ENCODE measurements around the gene TMEM209. TPM values are rescaled to one million over a fixed set of nuclear protein-coding genes. Genes with fewer than 3 reads are reported as not detected.

Gene TMEM209
- total RNA-seq, 1 donor from 2014 or later, result 36.1 TPM

DNA sequence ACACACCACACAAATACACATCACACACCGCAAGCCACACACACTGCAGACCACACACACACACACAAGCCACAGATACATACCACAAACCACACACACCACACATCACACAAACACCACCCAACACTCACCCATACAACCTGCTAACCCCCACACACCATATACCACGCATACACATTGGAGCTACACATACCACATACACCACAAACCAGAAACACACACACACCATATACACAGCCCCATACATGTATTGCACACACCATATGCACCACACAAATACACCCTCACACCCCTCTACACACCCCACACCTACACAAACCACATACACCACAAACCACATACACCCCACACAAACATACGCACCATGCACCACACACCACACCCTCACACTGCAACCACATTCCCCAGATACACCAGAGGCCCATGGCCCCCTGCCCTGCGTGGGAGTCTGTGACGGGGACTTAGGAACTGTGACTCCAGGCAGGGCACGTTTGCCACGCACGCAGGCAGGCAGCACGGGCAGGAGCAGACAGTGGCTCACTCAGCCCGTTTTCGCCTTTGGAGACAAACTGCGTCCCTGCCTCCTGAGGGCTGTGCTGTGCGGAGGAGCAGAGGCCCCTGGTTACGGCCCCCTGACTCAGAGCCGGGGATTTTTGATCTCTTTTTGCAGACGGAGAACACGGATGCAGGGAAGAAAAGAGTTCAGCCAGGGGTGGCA is 52.6 kb downstream of the TMEM209 start:
- TF ChIP-seq, protein P1, sequence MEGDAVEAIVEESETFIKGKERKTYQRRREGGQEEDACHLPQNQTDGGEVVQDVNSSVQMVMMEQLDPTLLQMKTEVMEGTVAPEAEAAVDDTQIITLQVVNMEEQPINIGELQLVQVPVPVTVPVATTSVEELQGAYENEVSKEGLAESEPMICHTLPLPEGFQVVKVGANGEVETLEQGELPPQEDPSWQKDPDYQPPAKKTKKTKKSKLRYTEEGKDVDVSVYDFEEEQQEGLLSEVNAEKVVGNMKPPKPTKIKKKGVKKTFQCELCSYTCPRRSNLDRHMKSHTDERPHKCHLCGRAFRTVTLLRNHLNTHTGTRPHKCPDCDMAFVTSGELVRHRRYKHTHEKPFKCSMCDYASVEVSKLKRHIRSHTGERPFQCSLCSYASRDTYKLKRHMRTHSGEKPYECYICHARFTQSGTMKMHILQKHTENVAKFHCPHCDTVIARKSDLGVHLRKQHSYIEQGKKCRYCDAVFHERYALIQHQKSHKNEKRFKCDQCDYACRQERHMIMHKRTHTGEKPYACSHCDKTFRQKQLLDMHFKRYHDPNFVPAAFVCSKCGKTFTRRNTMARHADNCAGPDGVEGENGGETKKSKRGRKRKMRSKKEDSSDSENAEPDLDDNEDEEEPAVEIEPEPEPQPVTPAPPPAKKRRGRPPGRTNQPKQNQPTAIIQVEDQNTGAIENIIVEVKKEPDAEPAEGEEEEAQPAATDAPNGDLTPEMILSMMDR (conservative IDR thresholded peaks at IDR 0.05), result no peak
- no peak overlapping the region for H3K4me3 Mint-ChIP-seq
- no peaks in the 10 kb centered on the region for H3K9me3 Mint-ChIP-seq
- H3K36me3 Mint-ChIP-seq, result peaks cover 4% of the 10 kb centered on the region
- H3K27me3 Mint-ChIP-seq, result no peaks in the 10 kb centered on the region
- H3K4me1 Mint-ChIP-seq (ENCODE audit: unreplicated experiment), result no peaks in the 10 kb centered on the region
- no peak overlapping the region for H3K27ac Mint-ChIP-seq
- peak; percentile 62 for DNase-seq (ENCODE audit: extremely low spot score, unreplicated experiment)

DNA sequence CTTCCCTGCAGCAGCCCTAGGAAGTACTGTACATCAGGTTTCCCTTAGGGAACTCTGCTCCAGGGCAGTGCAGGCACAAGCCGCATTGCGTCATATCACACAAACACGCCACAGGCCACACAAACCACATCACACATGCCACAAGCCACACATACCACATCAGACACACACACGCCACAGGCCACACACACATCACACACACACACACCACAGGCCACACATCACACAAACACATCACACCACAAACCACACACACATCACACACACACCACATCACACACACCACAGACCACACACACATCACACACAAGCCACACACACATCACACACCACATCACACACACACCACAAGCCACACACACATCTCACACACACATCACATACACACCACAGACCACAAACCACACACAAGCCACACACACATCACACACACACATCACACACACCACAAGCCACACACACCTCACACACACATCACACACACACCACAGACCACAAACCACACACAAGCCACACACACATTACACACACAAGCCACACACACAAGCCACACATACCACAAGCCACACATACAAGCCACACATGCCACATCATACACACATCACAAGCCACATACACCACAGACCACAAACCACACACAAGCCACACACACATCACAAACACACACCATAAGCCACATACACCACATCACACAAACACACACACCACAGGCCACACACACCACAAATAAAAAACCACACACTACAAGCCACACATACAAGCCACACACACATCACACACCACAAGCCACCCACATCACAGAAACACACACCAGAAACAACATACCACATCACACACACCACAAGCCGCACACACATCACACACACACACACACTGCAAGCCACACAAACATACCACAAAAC is 53.4 kb downstream of the TMEM209 start:
- Mint-ChIP-seq H3K9me3 (no peaks in the 10 kb centered on the region), H3K36me3 (no peaks in the 10 kb centered on the region), H3K4me1 (ENCODE audit: unreplicated experiment) (no peaks in the 10 kb centered on the region), H3K27ac (no peak overlapping the region), H3K27me3 (no peaks in the 10 kb centered on the region), H3K4me3 (no peak overlapping the region)
- peak; percentile 20 for DNase-seq (ENCODE audit: extremely low spot score, unreplicated experiment)
- TF ChIP-seq, protein P1 (conservative IDR thresholded peaks at IDR 0.05), result no peak

DNA sequence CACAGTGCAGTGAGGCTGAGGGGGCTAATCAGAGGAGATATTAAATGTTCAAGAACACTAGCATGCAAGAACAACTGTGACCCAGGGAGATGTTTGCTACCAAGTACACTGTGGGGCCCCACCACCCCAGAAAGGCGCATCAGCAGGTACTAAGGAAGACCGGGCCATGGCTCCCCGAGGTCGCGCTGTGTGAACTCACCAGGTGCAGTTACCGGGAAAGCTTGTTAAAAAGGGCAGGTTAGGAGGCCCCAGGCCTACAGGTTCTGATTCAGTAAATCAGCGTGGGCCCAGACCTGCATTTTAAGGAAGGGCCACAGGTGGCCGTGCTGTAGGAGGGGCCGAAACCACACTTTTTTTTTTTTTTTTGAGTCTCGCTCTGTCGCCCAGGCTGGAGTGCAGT is 54.6 kb downstream of the TMEM209 start:
- Mint-ChIP-seq H3K27me3 (no peaks in the 10 kb centered on the region), H3K36me3 (no peaks in the 10 kb centered on the region), H3K9me3 (no peaks in the 10 kb centered on the region), H3K4me3 (no peak overlapping the region), H3K4me1 (ENCODE audit: unreplicated experiment) (peaks cover 4% of the 10 kb centered on the region), H3K27ac (no peak overlapping the region)
- TF ChIP-seq, protein P1 (conservative IDR thresholded peaks at IDR 0.05), result no peak
- DNase-seq (ENCODE audit: extremely low spot score, unreplicated experiment), result peak; percentile 52

DNA sequence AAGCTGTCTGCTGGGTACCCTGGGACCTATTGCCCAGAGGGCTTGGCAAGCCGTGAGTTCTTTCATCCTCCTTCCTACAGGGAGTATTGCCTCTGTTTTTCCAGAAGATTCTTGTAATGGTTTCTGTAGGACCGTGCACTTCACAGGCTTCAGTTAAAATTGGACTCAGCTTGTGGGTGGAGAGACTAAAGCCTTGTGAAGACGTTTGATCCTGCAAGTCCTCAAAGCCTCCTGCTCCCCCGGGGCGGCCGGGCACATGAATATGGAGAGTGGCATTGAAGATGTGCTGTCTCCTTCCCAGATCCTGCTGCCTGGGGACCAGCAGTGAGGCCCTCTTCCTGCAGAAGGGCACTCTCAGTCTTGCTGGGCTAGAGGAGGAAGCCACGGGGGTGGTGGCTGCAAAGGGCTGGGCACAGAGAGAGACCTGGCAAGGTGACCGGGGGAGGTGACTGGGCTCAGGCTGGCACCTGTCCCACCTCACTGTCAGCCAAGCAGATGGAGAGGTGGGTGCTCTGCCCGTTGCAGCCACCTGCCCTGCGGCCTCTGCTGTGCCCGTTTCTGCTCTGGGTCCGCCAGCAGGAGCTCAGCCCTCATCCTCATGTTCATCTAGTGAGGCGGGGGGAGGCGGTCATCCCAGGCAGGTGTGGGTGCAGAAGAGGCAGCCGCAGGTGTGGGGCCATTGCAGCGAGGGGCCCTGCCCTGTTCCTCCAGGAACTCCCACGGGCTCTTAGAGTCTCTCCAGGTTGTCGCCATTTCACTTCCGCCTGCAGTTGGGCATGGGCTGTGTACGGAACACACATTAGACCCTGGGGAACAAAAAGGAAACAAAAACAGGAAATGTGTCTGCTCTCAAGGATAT is 55.7 kb downstream of the TMEM209 start:
- DNase-seq (ENCODE audit: extremely low spot score, unreplicated experiment), result peak; percentile 62
- H3K27ac Mint-ChIP-seq, result no peak overlapping the region
- H3K36me3 Mint-ChIP-seq, result no peaks in the 10 kb centered on the region
- H3K27me3 Mint-ChIP-seq, result no peaks in the 10 kb centered on the region
- TF ChIP-seq, protein P1 (conservative IDR thresholded peaks at IDR 0.05), result no peak
- H3K4me3 Mint-ChIP-seq, result no peak overlapping the region
- no peaks in the 10 kb centered on the region for H3K9me3 Mint-ChIP-seq
- H3K4me1 Mint-ChIP-seq (ENCODE audit: unreplicated experiment), result peaks cover 13% of the 10 kb centered on the region

DNA sequence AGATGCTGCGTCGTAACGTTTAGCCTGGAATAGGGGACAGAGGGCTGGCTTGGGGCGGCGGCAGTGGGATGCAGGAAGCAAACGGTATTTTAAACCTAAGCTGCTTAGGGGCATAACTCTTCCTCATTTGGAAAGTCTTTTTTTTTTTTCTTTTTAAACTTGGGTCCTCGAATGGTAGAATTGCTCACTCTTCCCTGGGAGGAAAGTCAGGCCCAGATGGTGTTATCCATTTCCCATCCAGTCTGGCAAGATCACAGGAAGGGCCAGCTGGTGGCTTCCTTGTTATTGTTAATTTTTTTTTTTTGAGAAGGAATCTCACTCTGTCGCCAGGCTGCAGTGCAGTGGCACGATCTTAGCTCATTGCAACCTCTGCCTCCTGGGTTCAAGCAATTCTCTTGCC is 56.6 kb downstream of the TMEM209 start:
- Mint-ChIP-seq H3K4me3 (no peak overlapping the region), H3K27ac (no peak overlapping the region), H3K9me3 (no peaks in the 10 kb centered on the region), H3K4me1 (ENCODE audit: unreplicated experiment) (peaks cover 17% of the 10 kb centered on the region), H3K36me3 (no peaks in the 10 kb centered on the region), H3K27me3 (no peaks in the 10 kb centered on the region)
- TF ChIP-seq, protein P1 (conservative IDR thresholded peaks at IDR 0.05), result no peak
- peak; percentile 29 for DNase-seq (ENCODE audit: extremely low spot score, unreplicated experiment)

All from type B pancreatic cell (in vitro differentiated cells).